HepG2 (cell line): ENCODE measurements around the gene GTF2H3. TPM values are rescaled to one million over a fixed set of nuclear protein-coding genes. Genes with fewer than 3 reads are reported as not detected.
A peak's percentile ranks its signal among the peaks of the same experiment; 100 is the strongest.

Experiments used
- BHLHE40 ChIP-seq: IDR thresholded peaks from 2 replicates; pipeline ENCODE4 v1.6.1; 2011; ENCODE audit warnings: low read length, improper control_type of control experiment
- CBX5 ChIP-seq: sonication (generic); formaldehyde crosslinking; IDR thresholded peaks from 2 replicates; pipeline ENCODE4 v1.4.0; 2020; ENCODE audit warnings: missing genetic modification reagents, borderline replicate concordance
- HDAC6 ChIP-seq: fragments of 200-600 bp; sonication (generic); IDR thresholded peaks from 2 replicates; pipeline ENCODE4 v1.7.0; 2017; ENCODE audit warnings: mild to moderate bottlenecking, antibody characterized with exemption, low read length, low read depth
- RARG ChIP-seq: sonication (generic); formaldehyde crosslinking; IDR thresholded peaks from 2 replicates; pipeline ENCODE4 v1.4.0; 2020; ENCODE audit warnings: low read depth, mild to moderate bottlenecking, missing genetic modification reagents
- TEAD3 ChIP-seq: optimal IDR thresholded peaks from 2 replicates; pipeline ENCODE3; 2016; ENCODE audit warnings: borderline replicate concordance
- THRA ChIP-seq: sonication (generic); formaldehyde crosslinking; IDR thresholded peaks from 2 replicates; pipeline ENCODE4 v1.4.0; 2020; ENCODE audit warnings: missing genetic modification reagents, borderline replicate concordance
- ZHX1 ChIP-seq: sonication (generic); formaldehyde crosslinking; IDR thresholded peaks from 2 replicates; pipeline ENCODE4 v1.8.1; 2022; ENCODE audit warnings: low read depth, mild to moderate bottlenecking, missing genetic modification reagents
- ZNF296 ChIP-seq: sonication (generic); formaldehyde crosslinking; conservative IDR thresholded peaks from 2 replicates; pipeline ENCODE4 v1.5.0; 2020; ENCODE audit warnings: mild to moderate bottlenecking, missing genetic modification reagents
- ZNF44 ChIP-seq: sonication (generic); formaldehyde crosslinking; IDR thresholded peaks from 2 replicates; pipeline ENCODE4 v1.5.1; 2020; ENCODE audit warnings: mild to moderate bottlenecking, missing genetic modification reagents
- ZNF670 ChIP-seq: sonication (generic); formaldehyde crosslinking; IDR thresholded peaks from 2 replicates; pipeline ENCODE4 v1.8.0; 2022; ENCODE audit warnings: mild to moderate bottlenecking, missing genetic modification reagents, borderline replicate concordance
- ZNF710 ChIP-seq: sonication (generic); formaldehyde crosslinking; IDR thresholded peaks from 2 replicates; pipeline ENCODE4 v1.5.0; 2020; ENCODE audit warnings: mild to moderate bottlenecking, missing genetic modification reagents, borderline replicate concordance
- ZNF780A ChIP-seq: sonication (generic); formaldehyde crosslinking; IDR thresholded peaks from 2 replicates; pipeline ENCODE4 v1.8.0; 2022; ENCODE audit warnings: mild to moderate bottlenecking, missing genetic modification reagents, moderate library complexity
- ZSCAN29 ChIP-seq: sonication (generic); formaldehyde crosslinking; conservative IDR thresholded peaks from 2 replicates; pipeline ENCODE4 v1.4.0; 2020; ENCODE audit warnings: mild to moderate bottlenecking, missing genetic modification reagents
- ZSCAN30 ChIP-seq: sonication (generic); formaldehyde crosslinking; IDR thresholded peaks from 2 replicates; pipeline ENCODE4 v1.5.0; 2020; ENCODE audit warnings: mild to moderate bottlenecking, missing genetic modification reagents
- ZSCAN31 ChIP-seq: sonication (generic); formaldehyde crosslinking; IDR thresholded peaks from 2 replicates; pipeline ENCODE4 v1.5.0; 2020; ENCODE audit warnings: low read depth, mild to moderate bottlenecking, missing genetic modification reagents
- ZSCAN9 ChIP-seq: IDR thresholded peaks from 2 replicates; pipeline ENCODE4 v1.6.1; 2016; ENCODE audit warnings: borderline replicate concordance
- polyA plus RNA-seq, 8 experiments: library from polyadenylated mRNA; depleted of rRNA in 3 of 8; stranded (reverse) in 7 of 8; unstranded in 1 of 8; fragments of >200 nt; fragmentation: Illumina TruSeq in 4 of 8; extraction: Trizol in 4 of 8; gene quantifications; 2 replicates each; pipeline versions ENCODE4 v1.2.1 to v1.2.3, GENCODE V29; 2011 to 2016; ENCODE audit warnings: low read depth in 4 of 8, missing spikeins in 1 of 8, mixed read lengths in 1 of 8; ENCODE audit not compliant: insufficient read depth in 1 of 8
- total RNA-seq, 5 experiments: library from RNA; depleted of rRNA; stranded (reverse); fragments of >200 nt; fragmentation: Illumina TruSeq; extraction: Trizol; gene quantifications; 2 replicates each; pipeline ENCODE4 v1.2.3, GENCODE V29; 2016; ENCODE audit warnings: low read depth in 1 of 5

GTF2H3 gene
- total and polyA plus RNA-seq, 2 of the 13 experiments (the other 11 are each of a cell fraction or from before 2014, with no cell fraction given), result 35.8 to 58.8 TPM

- TF ChIP-seq ZNF710 (CRISPR knock-in tag) (0 out of 2 replicates have a peak, but pooled peaks have one; percentile 70), ZNF44 (peak; percentile 68; the same call in 1 of the 2 replicates), THRA (CRISPR knock-in tag) (peak; percentile 81), ZNF296 (no peak), ZHX1 (CRISPR knock-in tag) (peak; percentile 80; the same call in 1 of the 2 replicates), ZSCAN31 (no peak; the same call in none of the 2 replicates), ZSCAN9 (CRISPR knock-in tag) (peak; percentile 83), BHLHE40 (no peak; the same call in 1 of the 2 replicates), ZNF780A (peak; percentile 64; the same call in 1 of the 2 replicates), ZSCAN29 (peak; percentile 88), TEAD3 (CRISPR knock-in tag) (peak; percentile 7), ZNF670 (peak; percentile 98), CBX5 (CRISPR knock-in tag) (peak; percentile 95; the same call in 1 of the 2 replicates), RARG (0 out of 2 replicates have a peak, but pooled peaks have one; percentile 62), ZSCAN30 (CRISPR knock-in tag) (no peak), HDAC6 (no peak)
Measured at GRCh38 chr12:123601602-123602489, 31.8 kb upstream of the GTF2H3 start, which contains the start of gene DDX55 (continued).
